Body of pancreas (tissue), 4 donors: ENCODE results near the gene TRERF1. TPM values are rescaled to one million over a fixed set of nuclear protein-coding genes. Genes with fewer than 3 reads are reported as not detected.

Source experiments
- ATAC-seq: fragments of 150-250 bp; one replicate; pipeline ENCODE4 v1.9.1; 2016
- DNase-seq, 4 donors: peaks; one replicate each; pipeline ENCODE4 v3.0.0-alpha.2; 2019
- H3K27ac ChIP-seq, 4 donors: fragments of 200-600 bp; sonication (generic); 1 replicate in 3 of 4; 2 replicates in 1 of 4; pipeline versions ENCODE4 v1.5.1 to v1.6.1; 2016 to 2019; ENCODE audit warnings: mild to moderate bottlenecking in 1 of 4, mixed read lengths in 1 of 4, moderate library complexity in 1 of 4
- H3K27me3 ChIP-seq, 2 donors: fragments of 200-600 bp; sonication (generic); one replicate each; pipeline ENCODE4 v1.6.0; 2016; ENCODE audit warnings: mild to moderate bottlenecking in 1 of 2
- H3K36me3 ChIP-seq, 2 donors: fragments of 200-600 bp; sonication (generic); replicated peaks in 1 of 2; 2 replicates each; pipeline ENCODE4 v1.5.1; 2016; ENCODE audit warnings: low read depth in 2 of 2; ENCODE audit not compliant: insufficient read depth in 1 of 2
- H3K4me1 ChIP-seq: fragments of 200-600 bp; sonication (generic); one replicate; pipeline ENCODE4 v1.6.0; 2016
- H3K4me3 ChIP-seq, 2 donors: fragments of 200-600 bp; sonication (generic); 1 replicate in 1 of 2; 2 replicates in 1 of 2; pipeline ENCODE4 v1.5.1; 2016 to 2019
- H3K9me3 ChIP-seq, 3 donors: fragments of 200-600 bp; sonication (generic); 1 replicate in 2 of 3; 2 replicates in 1 of 3; pipeline ENCODE4 v1.5.1; 2016
- CTCF ChIP-seq, 7 experiments: fragments of 450-650 bp in 4 of 7; fragments of 200-600 bp in 3 of 7; sonication (generic) in 3 of 7; IDR thresholded peaks; one replicate each; pipeline ENCODE4 v1.5.1; 2016 to 2019; ENCODE audit warnings: antibody characterized with exemption in 7 of 7
- POLR2A ChIP-seq, 3 donors: fragments of 450-650 bp; IDR thresholded peaks; one replicate each; pipeline ENCODE4 v1.6.1; 2016; ENCODE audit warnings: antibody characterized with exemption in 3 of 3, mild to moderate bottlenecking in 2 of 3
- WGBS, 2 donors: methylation state at CpG; one replicate each; pipeline ENCODE4 v1.1.5; 2017; 5-methylcytosine and 5-hydroxymethylcytosine counted together
- intact Hi-C: fragments of 100-400 bp; cut with DNase I; formaldehyde crosslinking; loops from one replicate; pipeline ENCODE4 v1.15.1; 2023
- total RNA-seq, 2 donors: library from RNA; depleted of rRNA; stranded (reverse); fragments of >200 nt; gene quantifications; one replicate each; pipeline ENCODE4 v1.1.0, GENCODE V29; 2016

Gene TRERF1
- total RNA-seq, 2 donors from 2014 or later: 2.3 to 3.4 TPM

- Histone ChIP-seq H3K4me3 (no peak overlapping the region), H3K27me3 (no peaks in the 10 kb centered on the region), H3K9me3 (peaks cover 0 to 3% (median 0%) of the 10 kb centered on the region in 3 donors), H3K4me1 (peaks cover 11% of the 10 kb centered on the region), H3K27ac (peak overlapping the region in 2 of 4 donors; percentile 16 to 37), H3K36me3 (no peaks in the 10 kb centered on the region)
- ATAC-seq: peak; percentile 52
- intact Hi-C loops: no loop called here
- TF ChIP-seq CTCF (IDR thresholded peaks at IDR 0.05): no peak
- no peak for TF ChIP-seq POLR2A (IDR thresholded peaks at IDR 0.05)
- WGBS, 2 donors: 54 to 76% methylated on average over 4 to 7 of the region's 7 CpGs
- peak in 1 of 4 donors; percentile 10 for DNase-seq
Measured at GRCh38 chr6:42428326-42429041, 23.2 kb downstream of the TRERF1 start.

GRCh38 chr6:42427871-42428270 lies 23.9 kb downstream of the TRERF1 start:
- intact Hi-C loops: no loop called here
- Histone ChIP-seq H3K4me3 (no peak overlapping the region), H3K36me3 (no peaks in the 10 kb centered on the region), H3K27ac (no peak overlapping the region), H3K27me3 (no peaks in the 10 kb centered on the region), H3K9me3 (no peaks in the 10 kb centered on the region), H3K4me1 (peaks cover 11% of the 10 kb centered on the region)
- DNase-seq (no peak), ATAC-seq (no peak)
- TF ChIP-seq CTCF (IDR thresholded peaks at IDR 0.05): no peak
- no peak for TF ChIP-seq POLR2A (IDR thresholded peaks at IDR 0.05)
- 85 to 93% methylated on average over 2 of the region's 2 CpGs for WGBS, 2 donors

GRCh38 chr6:42426191-42426590 lies 25.5 kb downstream of the TRERF1 start:
- ATAC-seq: no peak
- Histone ChIP-seq H3K36me3 (no peaks in the 10 kb centered on the region), H3K27ac (no peak overlapping the region)

GRCh38 chr6:42424906-42425474 lies 26.7 kb downstream of the TRERF1 start:
- DNase-seq: no peak
- no peak for TF ChIP-seq CTCF (IDR thresholded peaks at IDR 0.05)
- no peak for TF ChIP-seq POLR2A (IDR thresholded peaks at IDR 0.05)

More at GRCh38 chr6:42426191-42426590, 25.5 kb downstream of the TRERF1 start:
- no peaks in the 10 kb centered on the region for H3K27me3 ChIP-seq
- H3K4me3 ChIP-seq: no peak overlapping the region
- intact Hi-C loops: no loop called here
- DNase-seq: no peak
- TF ChIP-seq CTCF (IDR thresholded peaks at IDR 0.05) (no peak), POLR2A (IDR thresholded peaks at IDR 0.05) (no peak)
- peaks cover 11% of the 10 kb centered on the region for H3K4me1 ChIP-seq
- 88 to 89% methylated on average over 2 of the region's 2 CpGs for WGBS, 2 donors
- H3K9me3 ChIP-seq: no peaks in the 10 kb centered on the region

More at GRCh38 chr6:42424906-42425474, 26.7 kb downstream of the TRERF1 start:
- no peaks in the 10 kb centered on the region for H3K9me3 ChIP-seq
- H3K27me3 ChIP-seq: no peaks in the 10 kb centered on the region
- H3K4me1 ChIP-seq: peaks cover 11% of the 10 kb centered on the region
- 43 to 51% methylated on average over 4 of the region's 4 CpGs for WGBS, 2 donors
- no peak for ATAC-seq
- no peak overlapping the region for H3K27ac ChIP-seq
- intact Hi-C loops: no loop called here
- no peak overlapping the region for H3K4me3 ChIP-seq
- no peaks in the 10 kb centered on the region for H3K36me3 ChIP-seq
